IMR-90 (cell line): Measurements from ENCODE around the gene HACL1. TPM values are rescaled to one million over a fixed set of nuclear protein-coding genes. Genes with fewer than 3 reads are reported as not detected.

Source experiments
- ATAC-seq: fragments of 200-7000 bp; cut with Tn5 transposase; 2 replicates; pipeline ENCODE4 v1.9.1; 2020; ENCODE audit warnings: low read depth, mild to moderate bottlenecking, moderate library complexity
- BruUV-seq: library from RNA; stranded (reverse); fragments of 400-500 nt; replicated peaks from 2 replicates; lab custom pipeline; 2021; lab: Mats Ljungman, UMichigan
- CTCF ChIA-PET: fragments of 300-600 bp; formaldehyde crosslinking; extraction: SDS; loops from one replicate; lab custom pipeline; 2021; ENCODE audit warnings: antibody characterized with exemption; lab: Yijun Ruan, JAX
- POLR2A ChIA-PET: fragments of 300-600 bp; sonication (Branson Sonifier 250); formaldehyde crosslinking; loops from one replicate; lab custom pipeline; 2022; ENCODE audit warnings: antibody characterized with exemption; ENCODE audit not compliant: unreplicated experiment; lab: Charles Lee
- DNase-seq: peaks from one replicate; pipeline ENCODE4 v3.0.0; 2013
- H2AFZ ChIP-seq: replicated peaks from 2 replicates; pipeline ENCODE3; 2013; ENCODE audit warnings: low read length, mild to moderate bottlenecking; ENCODE audit not compliant: poor library complexity
- H2AK5ac ChIP-seq: 2 replicates; pipeline ENCODE4 v1.6.1; 2013; ENCODE audit warnings: low read depth, low read length, inconsistent platforms
- H2AK9ac ChIP-seq: replicated peaks from 2 replicates; pipeline ENCODE3; 2013; ENCODE audit warnings: mild to moderate bottlenecking, low read depth, low read length, moderate library complexity; ENCODE audit not compliant: poor library complexity
- H2BK120ac ChIP-seq: 2 replicates; pipeline ENCODE4 v1.6.1; 2013; ENCODE audit warnings: low read depth, low read length, inconsistent platforms
- H2BK15ac ChIP-seq: 3 replicates; pipeline ENCODE4 v1.6.1; 2013; ENCODE audit warnings: low read depth, low read length, inconsistent platforms
- H2BK20ac ChIP-seq: 2 replicates; pipeline ENCODE4 v1.6.1; 2013; ENCODE audit warnings: low read depth, mild to moderate bottlenecking, inconsistent platforms, low read length, moderate library complexity
- H2BK5ac ChIP-seq: 2 replicates; pipeline ENCODE4 v1.6.1; 2013; ENCODE audit warnings: mild to moderate bottlenecking, low read depth, low read length, inconsistent platforms; ENCODE audit not compliant: poor library complexity, severe bottlenecking
- H3K14ac ChIP-seq: replicated peaks from 2 replicates; pipeline ENCODE4 v1.6.1; 2013; ENCODE audit warnings: low read depth, low read length, inconsistent platforms
- H3K18ac ChIP-seq: 2 replicates; pipeline ENCODE4 v1.6.1; 2013; ENCODE audit warnings: low read depth, low read length, control low read depth
- H3K23ac ChIP-seq: 2 replicates; pipeline ENCODE4 v1.6.1; 2013; ENCODE audit warnings: low read depth, low read length, inconsistent platforms
- H3K27ac ChIP-seq: 2 replicates; pipeline ENCODE4 v1.5.1; 2013; ENCODE audit warnings: mild to moderate bottlenecking, control low read depth, low read length; ENCODE audit not compliant: insufficient read depth
- H3K27me3 ChIP-seq: 2 replicates; pipeline ENCODE4 v1.6.1; 2013; ENCODE audit warnings: low read length; ENCODE audit not compliant: control insufficient read depth, insufficient read depth
- H3K36me3 ChIP-seq: 2 replicates; pipeline ENCODE4 v1.6.1; 2013; ENCODE audit warnings: low read length, mixed read lengths; ENCODE audit not compliant: control insufficient read depth, insufficient read depth
- H3K4ac ChIP-seq: 2 replicates; pipeline ENCODE4 v1.6.1; 2013; ENCODE audit warnings: low read depth, low read length, inconsistent platforms
- H3K4me1 ChIP-seq: 2 replicates; pipeline ENCODE4 v1.6.1; 2013; ENCODE audit warnings: low read length, mixed read lengths; ENCODE audit not compliant: control insufficient read depth, insufficient read depth
- H3K4me2 ChIP-seq: 2 replicates; pipeline ENCODE4 v1.6.1; 2013; ENCODE audit warnings: low read depth, mild to moderate bottlenecking, control low read depth, low read length, moderate library complexity
- H3K4me3 ChIP-seq: 2 replicates; pipeline ENCODE4 v1.5.1; 2013; ENCODE audit warnings: low read depth, mild to moderate bottlenecking, control low read depth, low read length, moderate library complexity; ENCODE audit not compliant: insufficient read depth
- H3K56ac ChIP-seq: 2 replicates; pipeline ENCODE4 v1.6.1; 2013; ENCODE audit warnings: low read length, inconsistent platforms; ENCODE audit not compliant: insufficient read depth; ENCODE audit errors: extremely low read depth
- H3K79me1 ChIP-seq, 2 experiments: 2 replicates each; pipeline ENCODE4 v1.6.1; 2013; ENCODE audit warnings: low read length in 2 of 2, inconsistent platforms in 1 of 2, low read depth in 1 of 2
- H3K9ac ChIP-seq: 2 replicates; pipeline ENCODE4 v1.6.1; 2013; ENCODE audit warnings: low read depth, low read length, control low read depth
- H3K9me1 ChIP-seq: 2 replicates; pipeline ENCODE4 v1.6.1; 2013; ENCODE audit warnings: low read length, inconsistent platforms; ENCODE audit not compliant: insufficient read depth
- H3K9me3 ChIP-seq: 2 replicates; pipeline ENCODE4 v1.6.1; 2013; ENCODE audit warnings: low read length; ENCODE audit not compliant: control insufficient read depth, insufficient read depth
- H4K20me1 ChIP-seq: 2 replicates; pipeline ENCODE4 v1.6.1; 2013; ENCODE audit warnings: low read length, inconsistent platforms; ENCODE audit not compliant: insufficient read depth
- H4K5ac ChIP-seq: 2 replicates; pipeline ENCODE4 v1.6.1; 2013; ENCODE audit warnings: mild to moderate bottlenecking, low read depth, low read length, control low read depth
- H4K8ac ChIP-seq, 2 experiments: 2 replicates each; pipeline ENCODE4 v1.6.1; 2013; ENCODE audit warnings: low read depth in 2 of 2, low read length in 2 of 2, control low read depth in 1 of 2, inconsistent platforms in 1 of 2
- H4K91ac ChIP-seq: 2 replicates; pipeline ENCODE4 v1.6.1; 2013; ENCODE audit warnings: low read depth, low read length, inconsistent platforms; ENCODE audit not compliant: insufficient read depth
- BHLHE40 ChIP-seq: fragments of 150-350 bp; IDR thresholded peaks from 2 replicates; pipeline ENCODE4 v1.6.1; 2016; ENCODE audit warnings: mild to moderate bottlenecking, low read depth, low read length
- CEBPB ChIP-seq: IDR thresholded peaks from 2 replicates; pipeline ENCODE4 v1.6.1; 2012; ENCODE audit warnings: low read depth, low read length, improper control_type of control experiment
- CHD1 ChIP-seq: IDR thresholded peaks from 2 replicates; pipeline ENCODE4 v1.6.1; 2012; ENCODE audit warnings: low read depth, low read length, improper control_type of control experiment
- FOS ChIP-seq: fragments of 150-350 bp; IDR thresholded peaks from 2 replicates; pipeline ENCODE4 v1.6.1; 2016; ENCODE audit warnings: low read depth, low read length
- MAFK ChIP-seq: IDR thresholded peaks from 2 replicates; pipeline ENCODE4 v1.6.1; 2012; ENCODE audit warnings: low read depth, low read length, improper control_type of control experiment
- MAZ ChIP-seq: IDR thresholded peaks from 2 replicates; pipeline ENCODE4 v1.6.1; 2012; ENCODE audit warnings: low read depth, mild to moderate bottlenecking, low read length, improper control_type of control experiment, moderate library complexity, borderline replicate concordance
- MXI1 ChIP-seq: IDR thresholded peaks from 2 replicates; pipeline ENCODE4 v1.6.1; 2012; ENCODE audit warnings: low read depth, mild to moderate bottlenecking, low read length, moderate library complexity, borderline replicate concordance
- NFE2L2 ChIP-seq: fragments of 150-350 bp; IDR thresholded peaks from 2 replicates; pipeline ENCODE4 v1.6.1; 2016; ENCODE audit warnings: low read depth, mild to moderate bottlenecking, low read length
- POLR2A ChIP-seq: IDR thresholded peaks from 2 replicates; pipeline ENCODE4 v1.6.1; 2012; ENCODE audit warnings: mild to moderate bottlenecking, low read depth, low read length
- RAD21 ChIP-seq: IDR thresholded peaks from 2 replicates; pipeline ENCODE4 v1.6.1; 2012; ENCODE audit warnings: low read length, improper control_type of control experiment
- RCOR1 ChIP-seq: IDR thresholded peaks from 2 replicates; pipeline ENCODE4 v1.6.1; 2012; ENCODE audit warnings: mild to moderate bottlenecking, low read length, improper control_type of control experiment; ENCODE audit not compliant: insufficient replicate concordance
- RFX5 ChIP-seq: IDR thresholded peaks from 2 replicates; pipeline ENCODE4 v1.8.0; 2012; ENCODE audit warnings: low read depth, mild to moderate bottlenecking, low read length, moderate library complexity
- SMC3 ChIP-seq: fragments of 150-350 bp; IDR thresholded peaks from 2 replicates; pipeline ENCODE4 v1.6.1; 2016; ENCODE audit warnings: low read depth, mild to moderate bottlenecking, antibody characterized with exemption, low read length, moderate library complexity
- WGBS, 2 experiments: methylation state at CpG; one replicate each; pipeline versions ENCODE4 v1.1.5 to v1.1.7; 2013; ENCODE audit warnings: missing lambda C conversion rate in 2 of 2; ENCODE audit not compliant: insufficient read length in 1 of 2; ENCODE audit errors: extremely low coverage in 2 of 2; 5-methylcytosine and 5-hydroxymethylcytosine counted together
- dilution Hi-C: fragments of 300-500 bp; cut with HindIII; formaldehyde crosslinking; loops from one replicate; pipeline ENCODE4 v1.14.3; 2018; ENCODE audit warnings: low sequenced_read_pairs; ENCODE audit not compliant: unreplicated experiment
- in situ Hi-C: fragments of 300-500 bp; cut with MboI; formaldehyde crosslinking; loops from 3 replicates; pipeline ENCODE4 v1.14.3; 2019; ENCODE audit warnings: low sequenced_read_pairs, inconsistent platforms, mixed read lengths
- intact Hi-C: fragments of 100-400 bp; cut with micrococcal nuclease; formaldehyde crosslinking; loops from 2 replicates; pipeline ENCODE4 v1.10.0; 2022
- polyA plus RNA-seq, 3 experiments: library from polyadenylated mRNA; depleted of rRNA; stranded (reverse); fragments of >200 nt; gene quantifications; 2 replicates each; pipeline ENCODE4 v1.2.3, GENCODE V29; 2012; ENCODE audit warnings: low replicate concordance in 1 of 3
- total RNA-seq: library from RNA; depleted of rRNA; stranded (reverse); fragments of >200 nt; gene quantifications from 2 replicates; pipeline ENCODE4 v1.2.3, GENCODE V29; 2012
- TF ChIP-seq, protein P1 (sequence below): fragments of 150-350 bp; IDR thresholded peaks from 2 replicates; pipeline ENCODE4 v1.6.1; 2016; ENCODE audit warnings: low read depth, mild to moderate bottlenecking, low read length, moderate library complexity, borderline replicate concordance
- TF ChIP-seq, protein P2 (sequence below): conservative IDR thresholded peaks from 2 replicates; pipeline ENCODE4 v1.5.1; 2012; ENCODE audit warnings: mild to moderate bottlenecking, low read depth, low read length, improper control_type of control experiment
- TF ChIP-seq, protein P3 (sequence below): fragments of 150-350 bp; IDR thresholded peaks from 2 replicates; pipeline ENCODE4 v1.6.1; 2017; ENCODE audit warnings: mild to moderate bottlenecking, antibody characterized with exemption, low read length, low read depth

The HACL1 gene
- total and polyA plus RNA-seq, 2 of the 4 experiments (the other 2 are of a cell fraction) = 9.9 to 28.1 TPM

DNA sequence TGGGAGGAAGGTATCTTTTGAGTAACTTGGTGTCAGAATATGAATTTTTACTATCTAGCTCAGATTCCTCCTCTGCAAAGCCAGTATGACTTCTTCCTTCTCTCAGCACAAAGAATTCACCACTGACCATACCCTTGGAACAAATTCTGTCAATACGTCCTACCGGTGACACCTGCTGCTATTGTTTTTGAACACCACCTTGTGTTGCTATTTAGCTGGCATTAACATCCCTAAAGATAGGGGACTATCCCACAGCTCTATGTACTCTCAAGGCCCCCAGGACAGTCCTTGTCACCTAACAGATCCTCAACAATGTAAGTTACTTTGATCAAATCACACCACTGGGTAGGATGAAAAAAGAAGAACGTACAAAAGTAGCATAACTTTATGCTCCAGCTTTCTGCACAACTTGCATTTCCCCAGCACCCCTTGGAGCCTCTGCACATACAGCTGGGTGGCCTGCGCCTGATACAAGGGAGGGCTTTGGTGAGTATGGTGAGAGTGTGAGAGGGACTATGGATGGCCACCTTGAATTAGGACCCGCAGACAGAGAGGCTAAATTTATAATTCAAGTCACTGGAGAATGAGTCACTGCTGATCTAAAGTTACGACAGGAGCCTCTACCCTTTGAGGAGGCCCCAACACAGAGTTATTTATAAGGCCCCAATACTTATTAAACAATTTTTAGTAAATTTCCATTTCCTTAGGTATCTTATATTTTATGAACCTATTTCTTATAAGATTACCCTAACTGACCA lies 77.5 kb downstream of the HACL1 start:
- ChIA-PET CTCF (no interaction called here), POLR2A (no interaction called here)
- Histone ChIP-seq H4K8ac (no peak overlapping the region), H3K4me1 (0 out of 2 replicates have a peak, but pooled peaks cover 4% of the 10 kb centered on the region), H2BK20ac (no peak overlapping the region), H2AFZ (no peak overlapping the region), H3K4me2 (no peak overlapping the region), H3K9me1 (no peaks in the 10 kb centered on the region; the same call in 1 of the 2 replicates), H3K79me1 (no peaks in the 10 kb centered on the region), H3K27me3 (peaks cover 6% of the 10 kb centered on the region), H3K18ac (no peak overlapping the region), H3K56ac (no peak overlapping the region), H2BK15ac (no peak overlapping the region), H3K36me3 (no peaks in the 10 kb centered on the region), H2BK5ac (no peak overlapping the region), H3K27ac (no peak overlapping the region), H3K23ac (no peak overlapping the region), H3K9ac (no peak overlapping the region), H3K4me3 (no peak overlapping the region), H2AK9ac (no peak overlapping the region), H2AK5ac (no peak overlapping the region), H4K5ac (no peak overlapping the region), H3K4ac (no peak overlapping the region), H2BK120ac (no peak overlapping the region), H3K14ac (no peak overlapping the region), H3K9me3 (no peaks in the 10 kb centered on the region), H4K20me1 (no peaks in the 10 kb centered on the region), H4K91ac (no peak overlapping the region)
- ATAC-seq (no peak), DNase-seq (peak; percentile 26)
- WGBS, 2 experiments = no CpG with 5 or more reads among the region's 6 CpGs
- TF ChIP-seq RAD21 = no peak
- no peak for TF ChIP-seq CHD1
- TF ChIP-seq, protein P1, sequence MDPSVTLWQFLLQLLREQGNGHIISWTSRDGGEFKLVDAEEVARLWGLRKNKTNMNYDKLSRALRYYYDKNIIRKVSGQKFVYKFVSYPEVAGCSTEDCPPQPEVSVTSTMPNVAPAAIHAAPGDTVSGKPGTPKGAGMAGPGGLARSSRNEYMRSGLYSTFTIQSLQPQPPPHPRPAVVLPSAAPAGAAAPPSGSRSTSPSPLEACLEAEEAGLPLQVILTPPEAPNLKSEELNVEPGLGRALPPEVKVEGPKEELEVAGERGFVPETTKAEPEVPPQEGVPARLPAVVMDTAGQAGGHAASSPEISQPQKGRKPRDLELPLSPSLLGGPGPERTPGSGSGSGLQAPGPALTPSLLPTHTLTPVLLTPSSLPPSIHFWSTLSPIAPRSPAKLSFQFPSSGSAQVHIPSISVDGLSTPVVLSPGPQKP = no peak
- no peak for TF ChIP-seq MXI1
- no peak for TF ChIP-seq MAZ
- no peak for TF ChIP-seq NFE2L2
- no peak for TF ChIP-seq RCOR1
- TF ChIP-seq FOS = no peak
- TF ChIP-seq, protein P2, sequence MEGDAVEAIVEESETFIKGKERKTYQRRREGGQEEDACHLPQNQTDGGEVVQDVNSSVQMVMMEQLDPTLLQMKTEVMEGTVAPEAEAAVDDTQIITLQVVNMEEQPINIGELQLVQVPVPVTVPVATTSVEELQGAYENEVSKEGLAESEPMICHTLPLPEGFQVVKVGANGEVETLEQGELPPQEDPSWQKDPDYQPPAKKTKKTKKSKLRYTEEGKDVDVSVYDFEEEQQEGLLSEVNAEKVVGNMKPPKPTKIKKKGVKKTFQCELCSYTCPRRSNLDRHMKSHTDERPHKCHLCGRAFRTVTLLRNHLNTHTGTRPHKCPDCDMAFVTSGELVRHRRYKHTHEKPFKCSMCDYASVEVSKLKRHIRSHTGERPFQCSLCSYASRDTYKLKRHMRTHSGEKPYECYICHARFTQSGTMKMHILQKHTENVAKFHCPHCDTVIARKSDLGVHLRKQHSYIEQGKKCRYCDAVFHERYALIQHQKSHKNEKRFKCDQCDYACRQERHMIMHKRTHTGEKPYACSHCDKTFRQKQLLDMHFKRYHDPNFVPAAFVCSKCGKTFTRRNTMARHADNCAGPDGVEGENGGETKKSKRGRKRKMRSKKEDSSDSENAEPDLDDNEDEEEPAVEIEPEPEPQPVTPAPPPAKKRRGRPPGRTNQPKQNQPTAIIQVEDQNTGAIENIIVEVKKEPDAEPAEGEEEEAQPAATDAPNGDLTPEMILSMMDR = no peak
- TF ChIP-seq RFX5 = no peak
- TF ChIP-seq MAFK = no peak
- TF ChIP-seq POLR2A = no peak
- no peak for TF ChIP-seq CEBPB
- no peak for TF ChIP-seq BHLHE40
- TF ChIP-seq, protein P3, sequence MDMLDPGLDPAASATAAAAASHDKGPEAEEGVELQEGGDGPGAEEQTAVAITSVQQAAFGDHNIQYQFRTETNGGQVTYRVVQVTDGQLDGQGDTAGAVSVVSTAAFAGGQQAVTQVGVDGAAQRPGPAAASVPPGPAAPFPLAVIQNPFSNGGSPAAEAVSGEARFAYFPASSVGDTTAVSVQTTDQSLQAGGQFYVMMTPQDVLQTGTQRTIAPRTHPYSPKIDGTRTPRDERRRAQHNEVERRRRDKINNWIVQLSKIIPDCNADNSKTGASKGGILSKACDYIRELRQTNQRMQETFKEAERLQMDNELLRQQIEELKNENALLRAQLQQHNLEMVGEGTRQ = no peak
- no peak for TF ChIP-seq SMC3
- in situ Hi-C loops (no loop called here), dilution Hi-C loops (no loop called here), intact Hi-C loops (no loop called here)
- BruUV-seq = no TSS peak
